HG03558 (cell line): Measurements from ENCODE around the gene ARL16.

Source experiments
- ATAC-seq: cut with Tn5 transposase; IDR thresholded peaks from one replicate; pipeline ENCODE4 v1.9.1; 2021; ENCODE audit warnings: moderate number of reproducible peaks; ENCODE audit not compliant: unreplicated experiment; ENCODE audit errors: extremely low read depth

The ARL16 gene

GRCh38 chr17:81648013-81648706 is 35.4 kb downstream of the ARL16 start:
- no peak for ATAC-seq

DNA sequence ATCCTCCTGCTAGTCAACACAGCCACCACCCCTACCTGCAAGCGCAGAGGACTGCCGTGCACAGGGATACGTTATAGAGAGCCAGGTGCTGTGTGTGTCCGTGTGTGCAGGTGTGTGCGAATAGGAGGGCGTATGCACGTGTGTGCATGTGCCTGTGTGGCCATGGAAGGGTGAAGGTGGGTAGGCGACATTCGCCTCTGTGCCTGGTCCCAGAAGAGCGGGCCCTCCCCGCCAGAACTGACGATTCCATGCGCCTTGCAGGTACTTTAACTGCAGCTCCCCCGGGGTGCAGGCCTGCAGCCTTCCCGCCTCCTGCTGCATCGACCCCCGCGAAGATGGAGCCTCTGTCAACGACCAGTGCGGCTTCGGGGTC is 36.0 kb downstream of the ARL16 start:
- ATAC-seq = no peak

DNA sequence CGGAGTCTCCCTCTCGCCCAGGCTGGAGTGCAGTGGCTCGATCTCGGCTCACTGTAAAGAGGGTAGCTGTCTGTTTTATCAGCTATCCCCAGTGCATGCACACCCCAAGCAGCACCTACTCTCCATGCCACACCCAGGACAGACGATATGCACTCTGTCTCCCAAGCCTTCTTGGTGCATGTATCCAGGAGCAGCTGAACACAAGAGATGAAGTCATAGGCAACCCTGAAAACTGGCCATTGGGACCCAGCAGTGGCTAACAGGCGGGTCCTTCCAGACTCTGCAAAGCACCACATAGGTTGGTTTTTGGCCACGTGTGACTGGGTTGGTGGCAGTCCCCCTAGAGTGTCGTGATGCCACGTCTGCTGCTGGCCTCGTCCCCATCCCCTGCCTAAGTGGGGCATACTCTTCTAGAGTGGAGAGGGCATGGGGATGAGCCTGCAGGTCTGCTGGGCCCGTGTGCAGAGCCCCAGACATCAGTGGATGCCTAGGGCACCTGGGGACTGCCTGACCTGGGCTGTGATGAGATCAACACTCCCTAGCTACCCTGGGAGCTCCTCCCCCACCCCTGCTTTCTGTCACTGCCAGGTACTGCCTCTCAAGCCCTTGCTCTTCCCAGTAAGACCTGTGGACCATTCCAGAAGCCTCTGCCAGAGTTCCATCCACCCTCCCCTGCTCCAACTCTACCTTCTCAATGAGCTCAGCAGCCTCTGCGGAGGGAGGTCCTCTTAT is 36.6 kb downstream of the ARL16 start:
- ATAC-seq = no peak

DNA sequence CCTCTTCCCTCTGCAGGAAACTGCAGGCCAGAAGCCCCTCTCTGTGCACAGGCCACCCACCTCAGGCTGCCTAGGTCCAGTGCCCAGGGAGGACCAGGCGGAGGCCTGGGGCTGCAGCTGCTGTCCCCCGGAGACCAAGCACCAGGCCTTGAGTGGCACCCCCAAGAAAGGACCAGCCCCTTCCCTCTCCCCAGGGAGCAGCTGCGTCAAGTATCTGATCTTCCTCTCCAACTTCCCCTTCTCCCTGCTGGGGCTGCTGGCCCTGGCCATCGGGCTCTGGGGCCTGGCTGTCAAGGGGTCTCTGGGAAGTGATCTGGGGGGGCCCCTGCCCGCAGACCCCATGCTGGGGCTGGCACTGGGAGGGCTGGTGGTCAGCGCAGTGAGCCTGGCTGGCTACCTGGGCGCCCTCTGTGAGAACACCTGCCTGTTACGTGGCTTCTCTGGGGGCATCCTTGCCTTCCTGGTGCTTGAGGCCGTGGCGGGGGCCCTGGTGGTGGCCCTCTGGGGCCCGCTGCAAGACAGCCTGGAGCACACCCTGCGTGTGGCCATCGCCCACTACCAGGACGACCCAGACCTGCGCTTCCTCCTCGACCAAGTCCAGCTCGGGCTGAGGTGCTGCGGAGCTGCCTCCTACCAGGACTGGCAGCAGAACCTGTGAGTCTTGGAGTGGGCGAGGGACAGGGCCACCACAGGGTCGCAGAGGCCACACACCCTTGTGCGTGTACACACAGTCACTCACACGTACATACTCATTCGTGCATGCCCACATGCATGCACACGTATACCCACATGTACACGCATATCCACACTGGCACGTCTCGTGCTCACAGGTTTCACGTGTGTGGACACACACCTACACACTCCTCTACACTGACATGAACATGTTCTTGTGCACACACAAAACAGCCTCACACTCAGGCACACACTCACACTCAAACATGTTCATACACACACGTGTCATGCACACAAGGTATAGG is 38.3 kb downstream of the ARL16 start:
- no peak for ATAC-seq

GRCh38 chr17:81644496-81644895 is 39.1 kb downstream of the ARL16 start:
- ATAC-seq = no peak

DNA sequence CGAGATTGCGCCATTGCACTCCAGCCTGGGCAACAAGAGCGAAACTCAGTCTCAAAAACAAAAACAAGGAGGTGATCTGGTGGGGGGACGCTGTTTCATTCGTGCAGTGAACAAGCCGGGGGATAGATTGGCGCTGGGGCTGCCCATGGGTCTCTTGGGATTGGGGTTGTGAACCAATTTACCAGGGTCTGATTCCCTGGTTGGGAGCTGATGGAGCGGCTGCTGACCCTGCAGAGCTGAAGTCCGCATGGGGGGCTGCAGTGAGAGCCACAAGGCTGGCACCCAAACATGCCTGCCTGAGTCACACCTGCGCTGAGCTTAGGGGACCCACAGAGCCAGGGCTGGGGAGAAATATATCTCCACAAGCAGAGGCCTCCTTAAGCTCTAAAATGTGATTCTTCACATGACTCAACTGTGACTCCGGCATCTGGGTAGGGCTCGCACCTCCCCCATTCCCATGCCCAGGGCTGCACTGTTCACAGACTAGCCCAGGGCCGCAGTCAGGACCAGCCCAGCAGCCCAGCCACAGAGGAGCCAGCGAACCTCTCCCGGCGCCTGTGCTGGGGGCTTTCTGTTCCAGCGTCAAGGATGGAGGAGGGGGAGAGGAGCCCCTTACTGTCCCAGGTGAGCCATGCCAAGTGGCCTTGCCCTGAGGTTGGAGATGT is 41.6 kb downstream of the ARL16 start:
- no peak for ATAC-seq

DNA sequence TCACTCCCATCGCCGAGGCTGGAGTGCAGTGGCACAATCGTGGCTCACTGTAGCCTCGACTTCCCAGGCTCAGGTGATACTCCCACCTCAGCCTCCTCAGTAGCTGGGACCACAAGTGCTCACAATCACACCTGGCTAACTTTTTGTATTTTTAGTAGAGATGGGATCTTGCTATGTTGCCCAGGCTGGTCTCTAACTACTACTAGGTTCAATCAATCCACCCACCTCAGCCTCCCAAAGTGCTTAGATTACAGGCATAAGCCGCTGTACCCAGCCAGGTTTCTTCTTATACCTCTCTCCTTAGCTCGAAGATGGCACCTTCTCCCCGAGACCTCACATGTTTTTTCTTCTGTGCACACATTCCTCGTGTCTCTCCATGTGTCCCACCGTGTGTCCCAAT is 43.6 kb downstream of the ARL16 start:
- ATAC-seq = no peak

DNA sequence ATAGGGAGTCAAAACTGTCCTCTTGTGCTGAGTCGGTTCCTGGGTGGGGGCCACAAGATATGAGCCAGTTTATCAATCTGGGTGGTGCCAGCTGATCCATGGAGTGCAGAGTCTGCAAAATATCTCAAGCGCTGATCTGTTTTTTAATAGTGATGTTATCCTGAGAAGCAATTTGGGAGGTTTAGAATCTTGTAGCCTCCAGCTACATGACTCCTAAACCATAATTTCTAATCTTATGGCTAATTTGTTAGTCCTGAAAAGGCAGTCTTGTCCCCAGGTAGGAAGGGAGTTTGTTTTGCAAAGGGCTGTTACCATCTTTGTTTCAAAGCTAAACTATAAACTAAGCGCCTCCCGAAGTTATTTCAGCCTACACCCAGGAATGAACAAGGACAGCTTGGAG is 44.9 kb downstream of the ARL16 start:
- no peak for ATAC-seq

GRCh38 chr17:81636505-81637288 is 46.9 kb downstream of the ARL16 start, which contains the start of the genes NPLOC4 and TSPAN10:
Gene NPLOC4, minus strand, starts transcription at chr17:81637112. Its CDS starts 182 bp downstream, at chr17:81636930.
Gene TSPAN10, plus strand, starts transcription at chr17:81637196. Its CDS starts 5,217 bp downstream, at chr17:81642413.
- ATAC-seq = peak; percentile 47

GRCh38 chr17:81635973-81636504 is 47.6 kb downstream of the ARL16 start:
- ATAC-seq = no peak

DNA sequence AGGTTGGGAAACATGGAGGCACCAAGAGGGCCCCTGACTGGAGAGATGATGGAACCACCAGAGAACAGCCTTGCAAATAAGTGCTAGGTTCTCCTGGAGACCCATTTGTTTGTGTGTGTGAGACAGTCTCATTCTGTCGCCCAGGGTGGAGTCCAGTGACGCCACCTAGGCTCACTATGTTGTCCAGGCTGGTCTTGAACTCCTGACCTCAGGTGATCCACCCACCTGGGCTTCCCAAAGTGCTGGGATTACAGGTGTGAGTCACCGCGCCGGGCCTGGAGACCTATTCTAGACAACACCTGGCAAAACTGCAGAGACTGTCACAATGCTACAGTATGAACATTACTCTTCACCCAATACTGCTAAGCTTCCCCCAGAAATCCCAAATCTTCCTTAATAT is 48.2 kb downstream of the ARL16 start:
- no peak for ATAC-seq

- no peak for ATAC-seq
Measured at GRCh38 chr17:81631482-81631881, 52.1 kb downstream of the ARL16 start.
